SK-N-SH (cell line): ENCODE results near the gene MED12.

Experiments used
- CTCF ChIP-seq: fragments of 200-600 bp; sonication (generic); IDR thresholded peaks from 2 replicates; pipeline ENCODE4 v1.6.1; 2017; ENCODE audit warnings: antibody characterized with exemption, mild to moderate bottlenecking, moderate library complexity
- REST ChIP-seq: IDR thresholded peaks from 2 replicates; pipeline ENCODE4 v1.6.1; 2012; ENCODE audit warnings: mild to moderate bottlenecking, low read depth, low read length, moderate library complexity
- TAF1 ChIP-seq: IDR thresholded peaks from 2 replicates; pipeline ENCODE4 v1.6.1; 2012; ENCODE audit warnings: low read depth, mild to moderate bottlenecking, low read length, moderate library complexity, borderline replicate concordance
- ZBTB33 ChIP-seq: IDR thresholded peaks from 2 replicates; pipeline ENCODE4 v1.4.0; 2012; ENCODE audit warnings: low read depth, borderline replicate concordance

- TF ChIP-seq REST (no peak), ZBTB33 (no peak), CTCF (no peak), TAF1 (no peak)
Observed at GRCh38 chrX:71099736-71100135, 18.7 kb upstream of the MED12 start.
